WTC11 (cell line): ENCODE data around the gene ITPR2. TPM values are rescaled to one million over a fixed set of nuclear protein-coding genes. Genes with fewer than 3 reads are reported as not detected.
A peak's percentile ranks its signal among the peaks of the same experiment; 100 is the strongest.

ENCODE experiments used
- ATAC-seq: fragments of 200-7000 bp; cut with Tn5 transposase; 2 replicates; pipeline ENCODE4 v1.10.0; 2021; ENCODE audit warnings: mild to moderate bottlenecking, moderate library complexity
- CTCF ChIA-PET: fragments of 300-600 bp; sonication (Branson Sonifier 250); formaldehyde crosslinking; loops from one replicate; lab custom pipeline; 2021; ENCODE audit warnings: antibody characterized with exemption; lab: Charles Lee
- POLR2A ChIA-PET: fragments of 350-600 bp; sonication (Branson Sonifier 250); formaldehyde crosslinking; loops from one replicate; lab custom pipeline; 2021; ENCODE audit warnings: antibody characterized with exemption; lab: Charles Lee
- DNase-seq: peaks from one replicate; pipeline ENCODE4 v3.0.0; 2021; ENCODE audit warnings: low spot score
- H3K27ac Mint-ChIP-seq: 2 replicates; pipeline ENCODE4 v1.8.0; 2021; ENCODE audit warnings: mixed read lengths
- H3K27me3 Mint-ChIP-seq: 2 replicates; pipeline ENCODE4 v1.8.0; 2021; ENCODE audit warnings: low read depth, mild to moderate bottlenecking, moderate library complexity, mixed read lengths
- H3K36me3 Mint-ChIP-seq: 2 replicates; pipeline ENCODE4 v1.8.0; 2021; ENCODE audit warnings: mixed read lengths
- H3K4me1 Mint-ChIP-seq: 2 replicates; pipeline ENCODE4 v1.8.0; 2022; ENCODE audit warnings: mixed read lengths
- H3K4me3 Mint-ChIP-seq: 2 replicates; pipeline ENCODE4 v1.8.0; 2021; ENCODE audit warnings: mild to moderate bottlenecking, moderate library complexity, mixed read lengths
- H3K9me3 Mint-ChIP-seq: 2 replicates; pipeline ENCODE4 v1.8.0; 2021; ENCODE audit warnings: mixed read lengths
- ATF1 ChIP-seq: sonication (generic); formaldehyde crosslinking; IDR thresholded peaks from 2 replicates; pipeline ENCODE4 v1.8.1; 2023; ENCODE audit warnings: mild to moderate bottlenecking, moderate library complexity, missing genetic modification reagents
- CREB1 ChIP-seq: sonication (generic); formaldehyde crosslinking; IDR thresholded peaks from 2 replicates; pipeline ENCODE4 v1.8.0; 2023; ENCODE audit warnings: mild to moderate bottlenecking, missing genetic modification reagents
- CREM ChIP-seq: sonication (generic); formaldehyde crosslinking; IDR thresholded peaks from 2 replicates; pipeline ENCODE4 v1.8.1; 2022; ENCODE audit warnings: mild to moderate bottlenecking, missing genetic modification reagents, moderate library complexity
- ESRRA ChIP-seq: sonication (generic); formaldehyde crosslinking; IDR thresholded peaks from 2 replicates; pipeline ENCODE4 v1.8.1; 2022; ENCODE audit warnings: mild to moderate bottlenecking, missing genetic modification reagents, borderline replicate concordance
- JUN ChIP-seq: sonication (generic); formaldehyde crosslinking; IDR thresholded peaks from 2 replicates; pipeline ENCODE4 v1.8.0; 2023; ENCODE audit warnings: mild to moderate bottlenecking, missing genetic modification reagents
- NFATC4 ChIP-seq: fragments of 250-450 bp; sonication (Bioruptor Pico); IDR thresholded peaks from 2 replicates; pipeline ENCODE4 v1.9.0; 2021; ENCODE audit warnings: mild to moderate bottlenecking
- NFYB ChIP-seq: sonication (generic); formaldehyde crosslinking; conservative IDR thresholded peaks from 2 replicates; pipeline ENCODE4 v1.8.0; 2022; ENCODE audit warnings: low read depth, missing genetic modification reagents
- NR1H2 ChIP-seq: sonication (generic); formaldehyde crosslinking; IDR thresholded peaks from 2 replicates; pipeline ENCODE4 v1.9.0; 2021; ENCODE audit warnings: mild to moderate bottlenecking, moderate library complexity, missing genetic modification reagents
- NR2C2 ChIP-seq: sonication (generic); formaldehyde crosslinking; IDR thresholded peaks from 2 replicates; pipeline ENCODE4 v1.8.0; 2022; ENCODE audit warnings: mild to moderate bottlenecking, missing genetic modification reagents
- RELA ChIP-seq: sonication (generic); formaldehyde crosslinking; IDR thresholded peaks from 2 replicates; pipeline ENCODE4 v1.8.1; 2022; ENCODE audit warnings: missing genetic modification reagents, mild to moderate bottlenecking, borderline replicate concordance
- SMAD3 ChIP-seq: sonication (generic); formaldehyde crosslinking; IDR thresholded peaks from 2 replicates; pipeline ENCODE4 v1.8.0; 2022; ENCODE audit warnings: missing genetic modification reagents, mild to moderate bottlenecking, borderline replicate concordance
- SP1 ChIP-seq: sonication (generic); formaldehyde crosslinking; conservative IDR thresholded peaks from 2 replicates; pipeline ENCODE4 v1.8.1; 2022; ENCODE audit warnings: missing genetic modification reagents
- ZBTB21 ChIP-seq: sonication (generic); formaldehyde crosslinking; IDR thresholded peaks from 2 replicates; pipeline ENCODE4 v1.8.1; 2023; ENCODE audit warnings: mild to moderate bottlenecking, missing genetic modification reagents, borderline replicate concordance
- ZNF121 ChIP-seq: sonication (generic); formaldehyde crosslinking; IDR thresholded peaks from 2 replicates; pipeline ENCODE4 v1.8.0; 2023; ENCODE audit warnings: missing genetic modification reagents
- ZNF138 ChIP-seq: sonication (generic); formaldehyde crosslinking; conservative IDR thresholded peaks from 2 replicates; pipeline ENCODE4 v1.8.1; 2022; ENCODE audit warnings: mild to moderate bottlenecking, moderate library complexity, missing genetic modification reagents
- ZNF232 ChIP-seq: sonication (generic); formaldehyde crosslinking; IDR thresholded peaks from 2 replicates; pipeline ENCODE4 v1.8.0; 2022; ENCODE audit warnings: mild to moderate bottlenecking, missing genetic modification reagents
- ZNF423 ChIP-seq: fragments of 250-450 bp; sonication (Bioruptor Pico); IDR thresholded peaks from 2 replicates; pipeline ENCODE4 v2.1.2; 2022; ENCODE audit warnings: mild to moderate bottlenecking, moderate library complexity
- total RNA-seq: library from RNA; stranded (reverse); gene quantifications from 3 replicates; pipeline ENCODE4 v1.2.3, GENCODE V29; 2021
- TF ChIP-seq, protein P1 (sequence below): sonication (generic); formaldehyde crosslinking; IDR thresholded peaks from 2 replicates; pipeline ENCODE4 v1.8.0; 2022; ENCODE audit warnings: missing genetic modification reagents
- TF ChIP-seq, protein P2 (sequence below): sonication (generic); formaldehyde crosslinking; IDR thresholded peaks from 2 replicates; pipeline ENCODE4 v1.8.0; 2022; ENCODE audit warnings: mild to moderate bottlenecking, missing genetic modification reagents
- TF ChIP-seq, protein P3 (sequence below): sonication (generic); formaldehyde crosslinking; IDR thresholded peaks from 2 replicates; pipeline ENCODE4 v1.8.1; 2022; ENCODE audit warnings: low read depth, mild to moderate bottlenecking, moderate library complexity, missing genetic modification reagents, borderline replicate concordance
- TF ChIP-seq, protein P4 (sequence below): sonication (generic); formaldehyde crosslinking; IDR thresholded peaks from 2 replicates; pipeline ENCODE4 v1.8.1; 2022; ENCODE audit warnings: low read depth, missing genetic modification reagents, borderline replicate concordance
- TF ChIP-seq, protein P5 (sequence below): sonication (generic); formaldehyde crosslinking; IDR thresholded peaks from 2 replicates; pipeline ENCODE4 v1.8.0; 2023; ENCODE audit warnings: missing genetic modification reagents
- TF ChIP-seq, protein P6 (sequence below): sonication (generic); formaldehyde crosslinking; IDR thresholded peaks from 2 replicates; pipeline ENCODE4 v1.8.1; 2022; ENCODE audit warnings: mild to moderate bottlenecking, moderate library complexity, missing genetic modification reagents
- TF ChIP-seq, protein P7 (sequence below): sonication (generic); formaldehyde crosslinking; conservative IDR thresholded peaks from 2 replicates; pipeline ENCODE4 v1.8.1; 2023; ENCODE audit warnings: mild to moderate bottlenecking, low read depth, missing genetic modification reagents, moderate library complexity

The ITPR2 gene
- total RNA-seq, 1 experiment from 2014 or later: 50.7 TPM

DNA sequence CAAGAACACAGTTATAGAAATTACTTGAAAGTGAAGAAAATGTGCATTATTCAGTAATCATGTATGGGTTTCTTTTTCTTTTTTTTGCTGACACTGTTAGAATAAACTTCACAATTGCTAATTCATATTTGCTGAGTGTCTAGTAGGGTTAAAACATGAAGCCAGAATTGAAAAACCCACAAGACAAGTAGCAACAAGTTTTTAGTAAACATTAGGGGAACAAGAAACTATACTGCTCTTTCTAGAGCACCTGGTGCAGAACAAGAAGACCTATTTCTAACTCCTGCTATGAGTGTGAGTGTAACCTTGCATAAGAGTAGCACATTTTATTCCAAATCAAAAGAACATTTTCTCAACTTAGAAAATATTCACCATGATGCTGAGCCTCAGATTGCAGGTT, 83.2 kb downstream of the ITPR2 start:
- DNase-seq: no peak
- POLR2A ChIA-PET: no interaction called here
- ATAC-seq: no peak
- TF ChIP-seq SP1 (CRISPR knock-in tag) (no peak), NFYB (CRISPR knock-in tag) (no peak), ZBTB21 (CRISPR knock-in tag) (no peak), ZNF121 (CRISPR knock-in tag) (no peak), ZNF232 (CRISPR knock-in tag) (no peak), ESRRA (CRISPR knock-in tag) (no peak), SMAD3 (CRISPR knock-in tag) (no peak), NR1H2 (CRISPR knock-in tag) (no peak), ZNF138 (CRISPR knock-in tag) (no peak), JUN (no peak), NR2C2 (no peak), ZNF423 (no peak), RELA (CRISPR knock-in tag) (no peak), CREM (CRISPR knock-in tag) (no peak), CREB1 (CRISPR knock-in tag) (no peak)
- TF ChIP-seq, protein P1, sequence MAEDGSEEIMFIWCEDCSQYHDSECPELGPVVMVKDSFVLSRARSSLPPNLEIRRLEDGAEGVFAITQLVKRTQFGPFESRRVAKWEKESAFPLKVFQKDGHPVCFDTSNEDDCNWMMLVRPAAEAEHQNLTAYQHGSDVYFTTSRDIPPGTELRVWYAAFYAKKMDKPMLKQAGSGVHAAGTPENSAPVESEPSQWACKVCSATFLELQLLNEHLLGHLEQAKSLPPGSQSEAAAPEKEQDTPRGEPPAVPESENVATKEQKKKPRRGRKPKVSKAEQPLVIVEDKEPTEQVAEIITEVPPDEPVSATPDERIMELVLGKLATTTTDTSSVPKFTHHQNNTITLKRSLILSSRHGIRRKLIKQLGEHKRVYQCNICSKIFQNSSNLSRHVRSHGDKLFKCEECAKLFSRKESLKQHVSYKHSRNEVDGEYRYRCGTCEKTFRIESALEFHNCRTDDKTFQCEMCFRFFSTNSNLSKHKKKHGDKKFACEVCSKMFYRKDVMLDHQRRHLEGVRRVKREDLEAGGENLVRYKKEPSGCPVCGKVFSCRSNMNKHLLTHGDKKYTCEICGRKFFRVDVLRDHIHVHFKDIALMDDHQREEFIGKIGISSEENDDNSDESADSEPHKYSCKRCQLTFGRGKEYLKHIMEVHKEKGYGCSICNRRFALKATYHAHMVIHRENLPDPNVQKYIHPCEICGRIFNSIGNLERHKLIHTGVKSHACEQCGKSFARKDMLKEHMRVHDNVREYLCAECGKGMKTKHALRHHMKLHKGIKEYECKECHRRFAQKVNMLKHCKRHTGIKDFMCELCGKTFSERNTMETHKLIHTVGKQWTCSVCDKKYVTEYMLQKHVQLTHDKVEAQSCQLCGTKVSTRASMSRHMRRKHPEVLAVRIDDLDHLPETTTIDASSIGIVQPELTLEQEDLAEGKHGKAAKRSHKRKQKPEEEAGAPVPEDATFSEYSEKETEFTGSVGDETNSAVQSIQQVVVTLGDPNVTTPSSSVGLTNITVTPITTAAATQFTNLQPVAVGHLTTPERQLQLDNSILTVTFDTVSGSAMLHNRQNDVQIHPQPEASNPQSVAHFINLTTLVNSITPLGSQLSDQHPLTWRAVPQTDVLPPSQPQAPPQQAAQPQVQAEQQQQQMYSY (CRISPR knock-in tag): no peak
- TF ChIP-seq, protein P2, sequence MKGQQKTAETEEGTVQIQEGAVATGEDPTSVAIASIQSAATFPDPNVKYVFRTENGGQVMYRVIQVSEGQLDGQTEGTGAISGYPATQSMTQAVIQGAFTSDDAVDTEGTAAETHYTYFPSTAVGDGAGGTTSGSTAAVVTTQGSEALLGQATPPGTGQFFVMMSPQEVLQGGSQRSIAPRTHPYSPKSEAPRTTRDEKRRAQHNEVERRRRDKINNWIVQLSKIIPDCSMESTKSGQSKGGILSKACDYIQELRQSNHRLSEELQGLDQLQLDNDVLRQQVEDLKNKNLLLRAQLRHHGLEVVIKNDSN (CRISPR knock-in tag): no peak
- TF ChIP-seq, protein P3, sequence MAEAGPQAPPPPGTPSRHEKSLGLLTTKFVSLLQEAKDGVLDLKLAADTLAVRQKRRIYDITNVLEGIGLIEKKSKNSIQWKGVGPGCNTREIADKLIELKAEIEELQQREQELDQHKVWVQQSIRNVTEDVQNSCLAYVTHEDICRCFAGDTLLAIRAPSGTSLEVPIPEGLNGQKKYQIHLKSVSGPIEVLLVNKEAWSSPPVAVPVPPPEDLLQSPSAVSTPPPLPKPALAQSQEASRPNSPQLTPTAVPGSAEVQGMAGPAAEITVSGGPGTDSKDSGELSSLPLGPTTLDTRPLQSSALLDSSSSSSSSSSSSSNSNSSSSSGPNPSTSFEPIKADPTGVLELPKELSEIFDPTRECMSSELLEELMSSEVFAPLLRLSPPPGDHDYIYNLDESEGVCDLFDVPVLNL (CRISPR knock-in tag): no peak
- TF ChIP-seq, protein P4, sequence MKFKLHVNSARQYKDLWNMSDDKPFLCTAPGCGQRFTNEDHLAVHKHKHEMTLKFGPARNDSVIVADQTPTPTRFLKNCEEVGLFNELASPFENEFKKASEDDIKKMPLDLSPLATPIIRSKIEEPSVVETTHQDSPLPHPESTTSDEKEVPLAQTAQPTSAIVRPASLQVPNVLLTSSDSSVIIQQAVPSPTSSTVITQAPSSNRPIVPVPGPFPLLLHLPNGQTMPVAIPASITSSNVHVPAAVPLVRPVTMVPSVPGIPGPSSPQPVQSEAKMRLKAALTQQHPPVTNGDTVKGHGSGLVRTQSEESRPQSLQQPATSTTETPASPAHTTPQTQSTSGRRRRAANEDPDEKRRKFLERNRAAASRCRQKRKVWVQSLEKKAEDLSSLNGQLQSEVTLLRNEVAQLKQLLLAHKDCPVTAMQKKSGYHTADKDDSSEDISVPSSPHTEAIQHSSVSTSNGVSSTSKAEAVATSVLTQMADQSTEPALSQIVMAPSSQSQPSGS (CRISPR knock-in tag): no peak
- TF ChIP-seq, all 79 proteins: peak for 0
- Mint-ChIP-seq H3K27ac (no peak overlapping the region), H3K36me3 (peaks cover 20% of the 10 kb centered on the region), H3K9me3 (peaks cover 26% of the 10 kb centered on the region), H3K27me3 (peaks cover 4% of the 10 kb centered on the region; the same call in 1 of the 2 replicates), H3K4me3 (no peak overlapping the region), H3K4me1 (peaks cover 32% of the 10 kb centered on the region)
- CTCF ChIA-PET: no interaction called here

DNA sequence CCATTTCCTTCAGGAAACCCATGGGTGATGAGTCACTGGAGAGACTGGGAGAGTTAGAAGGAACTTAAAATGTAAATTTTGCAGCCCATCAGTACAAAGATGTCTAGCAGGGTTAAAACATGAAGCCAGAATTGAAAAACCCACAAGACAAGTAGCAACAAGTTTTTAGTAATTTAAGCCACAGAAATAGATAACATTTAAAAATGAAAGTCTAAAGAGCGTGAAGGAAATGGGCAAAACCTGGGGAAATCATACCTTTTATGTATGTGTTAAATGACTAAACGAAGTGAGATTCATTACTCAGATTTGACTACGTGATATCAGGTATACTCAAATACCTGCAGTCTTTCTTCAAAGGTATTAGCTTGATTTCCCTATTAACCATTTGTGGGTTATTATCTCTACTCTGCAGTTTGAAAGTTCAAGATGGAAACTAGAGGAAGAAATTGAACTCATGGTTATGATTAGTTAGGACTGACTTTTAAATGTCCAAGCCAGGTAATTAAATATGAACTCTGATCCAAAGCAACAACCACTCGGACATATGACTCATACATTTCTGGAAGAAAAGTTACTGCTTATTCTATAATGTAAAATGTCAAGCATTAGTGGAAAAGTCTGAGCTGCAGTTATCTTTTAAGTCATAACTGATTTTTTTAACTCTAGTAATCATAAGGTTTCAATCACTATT, 84.1 kb downstream of the ITPR2 start:
- H3K36me3 Mint-ChIP-seq: peaks cover 11% of the 10 kb centered on the region
- peaks cover 17% of the 10 kb centered on the region for H3K9me3 Mint-ChIP-seq
- H3K27ac Mint-ChIP-seq: peak overlapping the region; percentile 24; the same call in 1 of the 2 replicates
- POLR2A ChIA-PET: no interaction called here
- peaks cover 4% of the 10 kb centered on the region; the same call in 1 of the 2 replicates for H3K27me3 Mint-ChIP-seq
- no peak for DNase-seq
- no peak overlapping the region for H3K4me3 Mint-ChIP-seq
- CTCF ChIA-PET: interaction anchor here (0.6 kb wide), 1 partner anchor 1565 kb away, joined by 3 read pairs; no protein-coding TSS in a partner anchor
- ATAC-seq: no peak
- H3K4me1 Mint-ChIP-seq: peaks cover 37% of the 10 kb centered on the region
- no peak for TF ChIP-seq NFATC4 (CRISPR knock-in tag)
- TF ChIP-seq, protein P5, sequence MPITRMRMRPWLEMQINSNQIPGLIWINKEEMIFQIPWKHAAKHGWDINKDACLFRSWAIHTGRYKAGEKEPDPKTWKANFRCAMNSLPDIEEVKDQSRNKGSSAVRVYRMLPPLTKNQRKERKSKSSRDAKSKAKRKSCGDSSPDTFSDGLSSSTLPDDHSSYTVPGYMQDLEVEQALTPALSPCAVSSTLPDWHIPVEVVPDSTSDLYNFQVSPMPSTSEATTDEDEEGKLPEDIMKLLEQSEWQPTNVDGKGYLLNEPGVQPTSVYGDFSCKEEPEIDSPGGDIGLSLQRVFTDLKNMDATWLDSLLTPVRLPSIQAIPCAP (CRISPR knock-in tag): no peak
- TF ChIP-seq ATF1 (CRISPR knock-in tag): no peak
- TF ChIP-seq, protein P6, sequence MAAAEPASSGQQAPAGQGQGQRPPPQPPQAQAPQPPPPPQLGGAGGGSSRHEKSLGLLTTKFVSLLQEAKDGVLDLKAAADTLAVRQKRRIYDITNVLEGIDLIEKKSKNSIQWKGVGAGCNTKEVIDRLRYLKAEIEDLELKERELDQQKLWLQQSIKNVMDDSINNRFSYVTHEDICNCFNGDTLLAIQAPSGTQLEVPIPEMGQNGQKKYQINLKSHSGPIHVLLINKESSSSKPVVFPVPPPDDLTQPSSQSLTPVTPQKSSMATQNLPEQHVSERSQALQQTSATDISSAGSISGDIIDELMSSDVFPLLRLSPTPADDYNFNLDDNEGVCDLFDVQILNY (CRISPR knock-in tag): no peak
- TF ChIP-seq, protein P7, sequence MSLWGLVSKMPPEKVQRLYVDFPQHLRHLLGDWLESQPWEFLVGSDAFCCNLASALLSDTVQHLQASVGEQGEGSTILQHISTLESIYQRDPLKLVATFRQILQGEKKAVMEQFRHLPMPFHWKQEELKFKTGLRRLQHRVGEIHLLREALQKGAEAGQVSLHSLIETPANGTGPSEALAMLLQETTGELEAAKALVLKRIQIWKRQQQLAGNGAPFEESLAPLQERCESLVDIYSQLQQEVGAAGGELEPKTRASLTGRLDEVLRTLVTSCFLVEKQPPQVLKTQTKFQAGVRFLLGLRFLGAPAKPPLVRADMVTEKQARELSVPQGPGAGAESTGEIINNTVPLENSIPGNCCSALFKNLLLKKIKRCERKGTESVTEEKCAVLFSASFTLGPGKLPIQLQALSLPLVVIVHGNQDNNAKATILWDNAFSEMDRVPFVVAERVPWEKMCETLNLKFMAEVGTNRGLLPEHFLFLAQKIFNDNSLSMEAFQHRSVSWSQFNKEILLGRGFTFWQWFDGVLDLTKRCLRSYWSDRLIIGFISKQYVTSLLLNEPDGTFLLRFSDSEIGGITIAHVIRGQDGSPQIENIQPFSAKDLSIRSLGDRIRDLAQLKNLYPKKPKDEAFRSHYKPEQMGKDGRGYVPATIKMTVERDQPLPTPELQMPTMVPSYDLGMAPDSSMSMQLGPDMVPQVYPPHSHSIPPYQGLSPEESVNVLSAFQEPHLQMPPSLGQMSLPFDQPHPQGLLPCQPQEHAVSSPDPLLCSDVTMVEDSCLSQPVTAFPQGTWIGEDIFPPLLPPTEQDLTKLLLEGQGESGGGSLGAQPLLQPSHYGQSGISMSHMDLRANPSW: no peak
- no peak for TF ChIP-seq ZBTB21 (CRISPR knock-in tag)
